GM19468 (cell line): ENCODE results near the gene MARCO.
"Not testable (repeated sequence)": the region's sequence is repeated elsewhere in the genome, so short reads cannot be mapped to it uniquely, and the experiment has no call there.

Experiments used
- ATAC-seq: cut with Tn5 transposase; IDR thresholded peaks from one replicate; pipeline ENCODE4 v1.9.1; 2021; ENCODE audit warnings: mild to moderate bottlenecking, moderate library complexity, moderate number of reproducible peaks; ENCODE audit not compliant: unreplicated experiment; ENCODE audit errors: extremely low read depth

The MARCO gene

DNA sequence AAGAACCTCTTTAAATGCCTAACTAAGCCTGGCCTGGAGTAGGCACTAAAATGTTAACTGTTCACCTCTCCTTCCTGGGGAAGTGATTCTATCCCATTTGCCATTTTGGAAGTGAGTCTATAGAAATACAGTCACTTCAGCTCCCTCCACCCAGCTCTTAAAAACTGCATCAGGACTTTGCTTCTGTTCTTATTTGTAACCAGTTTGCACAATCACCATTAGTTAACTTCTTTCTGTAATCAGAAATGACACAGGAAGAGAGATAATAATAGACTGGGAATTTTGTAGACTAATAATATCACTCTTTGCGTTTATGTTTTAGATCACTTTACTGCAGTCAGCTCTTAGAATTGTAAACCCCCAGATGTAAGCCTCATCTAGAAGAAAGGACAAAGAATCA lies 16.0 kb upstream of the MARCO start:
- no peak for ATAC-seq

DNA sequence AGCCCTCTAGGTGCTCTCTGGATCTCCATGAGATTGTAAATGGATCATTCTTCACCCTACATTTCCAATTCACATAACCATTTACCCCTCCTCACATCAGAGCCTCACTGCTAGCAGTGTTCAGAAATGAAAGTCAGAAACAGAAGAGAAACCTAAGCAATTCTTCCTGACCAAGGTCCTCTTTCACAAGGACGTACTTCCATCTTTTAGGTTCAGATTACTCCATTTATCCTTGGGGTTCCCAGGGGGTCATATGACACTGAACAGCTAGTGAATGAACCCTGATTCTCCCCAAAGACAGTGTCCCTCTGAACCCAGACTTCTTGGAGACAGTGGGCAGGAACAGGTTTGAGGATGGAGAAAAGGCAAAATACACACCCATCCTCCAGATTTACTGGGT lies 12.9 kb upstream of the MARCO start:
- no peak for ATAC-seq

DNA sequence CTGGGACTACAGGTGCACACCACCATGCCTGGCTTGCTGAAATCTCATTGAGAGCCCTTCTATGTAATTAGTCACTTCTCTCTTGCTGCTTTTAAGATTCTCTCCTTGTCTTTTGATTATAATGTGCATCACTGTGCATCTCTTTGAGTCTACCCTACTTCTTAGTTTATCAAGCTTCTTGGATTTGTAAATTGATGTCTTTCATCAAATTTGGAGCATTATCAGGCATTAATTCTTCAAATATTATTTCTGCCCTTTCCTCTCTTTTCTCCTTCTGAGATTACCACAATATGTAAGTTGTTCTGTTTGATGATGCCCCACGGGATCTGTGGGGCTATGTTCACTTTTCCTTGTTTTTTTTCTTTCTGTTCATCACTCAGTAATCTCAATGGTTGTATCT lies 9.0 kb upstream of the MARCO start:
- no peak for ATAC-seq

DNA sequence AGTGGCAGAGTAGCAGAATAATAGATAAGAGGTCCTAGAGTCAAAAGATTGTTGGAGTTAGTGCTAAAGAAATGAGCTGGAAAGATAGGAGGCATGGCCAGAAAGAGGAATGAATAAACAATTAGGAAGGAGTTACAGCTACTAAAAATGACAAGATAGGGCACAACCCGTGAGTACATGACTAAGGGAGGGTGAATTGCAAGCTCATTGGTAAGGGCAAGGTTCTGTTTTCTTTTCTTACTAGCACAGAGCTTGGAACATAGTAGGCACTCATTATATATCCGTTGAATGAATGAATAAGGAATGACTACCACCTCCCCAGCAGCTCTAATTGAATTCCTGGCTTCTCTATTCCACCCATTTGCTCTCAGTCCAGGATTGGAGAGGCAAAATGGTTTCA lies 5.7 kb upstream of the MARCO start:
- ATAC-seq: no peak

DNA sequence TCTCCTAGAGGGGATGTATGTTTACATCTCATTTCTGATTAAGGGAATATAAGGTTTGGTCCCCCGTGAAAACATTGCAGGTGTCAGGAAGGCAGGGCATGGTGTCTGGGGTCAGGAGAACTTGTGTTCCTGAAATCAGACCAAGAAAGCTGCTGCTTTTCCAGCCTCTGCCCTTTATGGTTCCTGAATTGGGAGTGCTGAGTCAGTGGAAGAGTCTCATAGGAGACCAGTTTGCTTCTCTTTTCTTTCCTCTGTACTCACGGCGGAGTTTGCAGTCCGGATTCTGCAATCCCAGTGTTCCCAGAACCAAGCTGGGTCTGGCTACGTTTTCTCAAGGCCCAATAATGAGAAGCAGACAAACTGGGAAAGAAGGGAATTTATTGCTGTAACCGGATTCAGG lies 5.1 kb upstream of the MARCO start:
- no peak for ATAC-seq

DNA sequence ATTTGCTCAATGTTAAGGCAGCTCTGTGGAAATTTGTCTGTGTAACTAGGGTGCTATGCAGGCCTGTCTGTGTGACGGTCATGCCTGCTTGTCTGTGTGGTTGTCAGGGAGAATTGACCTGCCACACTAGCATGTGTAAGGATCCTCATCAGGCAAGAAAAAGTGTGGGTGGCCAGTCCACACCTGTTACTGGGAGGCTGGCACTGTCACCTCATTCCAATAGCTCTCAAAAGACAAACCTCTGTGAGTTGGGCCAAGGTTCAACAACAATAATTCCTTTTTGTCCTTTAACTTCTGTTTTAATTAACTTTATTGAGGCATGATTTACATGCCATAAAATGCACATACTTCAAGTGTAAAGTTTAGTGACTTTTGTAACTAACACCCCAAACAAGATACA lies 4.2 kb upstream of the MARCO start:
- ATAC-seq: no peak

DNA sequence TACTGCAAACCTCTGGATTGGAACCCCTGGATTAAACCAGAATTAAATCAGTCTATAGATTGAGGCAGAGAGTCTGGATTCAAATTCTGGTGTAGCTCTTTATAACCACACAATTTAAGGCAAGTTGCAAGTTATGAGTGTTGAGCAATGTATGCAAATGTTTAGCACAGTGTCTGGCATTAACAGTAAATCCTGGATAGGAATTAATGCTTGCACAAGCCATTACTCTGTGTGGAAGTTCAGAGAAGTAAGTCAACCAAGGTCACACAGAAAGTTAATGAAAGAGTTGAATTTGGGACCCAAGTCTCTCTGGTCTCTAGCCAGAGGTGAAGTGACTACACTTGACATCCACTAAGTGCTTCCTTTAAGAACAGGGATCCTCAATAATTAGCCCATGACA lies 2.0 kb upstream of the MARCO start:
- no peak for ATAC-seq

DNA sequence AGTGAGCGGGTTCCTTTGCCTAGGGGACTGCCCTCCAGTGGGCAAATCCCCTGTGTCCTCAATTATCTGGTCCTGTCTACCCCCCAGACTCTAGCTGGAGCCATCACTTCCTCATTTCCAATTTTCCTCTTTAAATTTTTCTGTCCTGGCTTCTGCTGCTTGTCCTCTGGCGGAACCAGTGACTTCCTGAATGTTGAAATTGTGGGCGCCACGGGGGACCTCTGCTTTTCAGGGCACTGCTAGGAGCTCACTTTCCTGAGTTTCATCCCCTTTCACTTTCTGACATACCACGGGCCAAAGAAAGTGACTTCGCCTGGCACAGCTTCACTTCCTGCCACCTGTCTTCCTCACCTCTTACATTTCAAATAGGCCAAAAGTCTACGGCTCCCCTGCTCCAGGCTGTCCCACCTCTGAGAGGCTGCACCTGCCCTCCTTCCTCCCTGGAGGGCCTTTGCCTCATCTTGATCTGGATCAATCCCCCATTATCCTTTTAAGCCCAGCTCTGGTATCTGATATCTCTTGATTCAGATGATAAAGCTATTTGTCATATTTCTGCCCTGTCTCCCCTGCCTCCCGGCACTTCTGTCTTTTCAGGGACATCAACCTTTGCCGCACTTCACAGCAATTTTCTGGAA lies 1.4 kb upstream of the MARCO start:
- ATAC-seq: no peak

DNA sequence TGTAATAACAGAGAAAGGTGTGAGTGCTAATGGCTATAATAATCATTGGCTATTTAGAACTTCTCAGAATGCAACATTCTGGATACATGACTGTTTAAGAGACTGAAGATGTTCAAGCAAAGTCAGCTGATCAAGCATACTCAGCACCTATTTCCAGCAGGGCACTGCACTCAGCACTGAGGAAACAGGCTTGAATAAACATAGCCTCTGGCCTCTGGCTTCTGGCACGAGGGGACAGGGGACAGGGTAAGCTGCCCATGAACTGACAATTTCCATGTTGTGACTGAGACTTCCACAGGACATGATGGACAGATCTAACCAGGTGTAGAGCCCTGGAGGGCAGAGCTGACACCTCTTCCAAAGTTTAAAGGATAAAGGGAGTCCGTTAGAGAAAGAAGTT lies 1.3 kb downstream of the MARCO start:
- no peak for ATAC-seq

DNA sequence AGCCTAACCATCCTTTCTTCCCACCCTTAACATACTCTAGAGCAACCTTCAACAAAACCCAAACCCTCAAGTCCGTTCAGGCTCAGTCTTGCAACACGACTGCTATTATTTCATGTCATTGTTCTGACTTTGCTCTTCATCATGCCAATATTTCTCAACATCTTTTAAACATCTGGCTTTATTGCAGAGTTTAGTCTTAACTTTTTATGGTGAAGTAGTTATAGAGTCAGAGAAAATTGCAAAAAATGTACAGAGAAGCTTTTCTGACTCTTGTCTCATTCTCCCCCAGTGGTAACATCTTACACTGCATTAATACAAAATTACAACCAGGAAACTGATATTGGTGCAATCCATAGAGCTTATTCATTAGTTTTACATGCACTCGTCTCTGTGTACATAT lies 3.9 kb downstream of the MARCO start:
- ATAC-seq: no peak

DNA sequence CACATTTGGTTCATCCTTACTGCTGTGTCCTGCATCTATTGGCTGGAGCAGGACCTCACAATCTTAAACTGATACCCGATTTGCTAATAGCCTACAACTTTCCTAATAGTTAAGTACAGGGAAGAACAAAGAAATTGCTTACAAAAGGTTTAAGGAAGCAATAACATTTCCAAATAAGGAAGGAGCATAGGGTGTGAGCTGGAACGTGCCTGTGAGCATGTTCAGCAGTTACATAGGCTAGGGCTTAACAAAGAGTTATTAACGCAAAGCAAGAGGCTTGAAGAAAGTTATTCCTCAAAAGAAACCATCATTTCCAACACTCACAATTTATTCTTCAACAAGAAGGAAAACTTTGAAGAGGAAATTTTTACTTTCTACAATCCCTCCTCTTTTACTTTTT lies 6.3 kb downstream of the MARCO start:
- ATAC-seq: not testable (repeated sequence)

DNA sequence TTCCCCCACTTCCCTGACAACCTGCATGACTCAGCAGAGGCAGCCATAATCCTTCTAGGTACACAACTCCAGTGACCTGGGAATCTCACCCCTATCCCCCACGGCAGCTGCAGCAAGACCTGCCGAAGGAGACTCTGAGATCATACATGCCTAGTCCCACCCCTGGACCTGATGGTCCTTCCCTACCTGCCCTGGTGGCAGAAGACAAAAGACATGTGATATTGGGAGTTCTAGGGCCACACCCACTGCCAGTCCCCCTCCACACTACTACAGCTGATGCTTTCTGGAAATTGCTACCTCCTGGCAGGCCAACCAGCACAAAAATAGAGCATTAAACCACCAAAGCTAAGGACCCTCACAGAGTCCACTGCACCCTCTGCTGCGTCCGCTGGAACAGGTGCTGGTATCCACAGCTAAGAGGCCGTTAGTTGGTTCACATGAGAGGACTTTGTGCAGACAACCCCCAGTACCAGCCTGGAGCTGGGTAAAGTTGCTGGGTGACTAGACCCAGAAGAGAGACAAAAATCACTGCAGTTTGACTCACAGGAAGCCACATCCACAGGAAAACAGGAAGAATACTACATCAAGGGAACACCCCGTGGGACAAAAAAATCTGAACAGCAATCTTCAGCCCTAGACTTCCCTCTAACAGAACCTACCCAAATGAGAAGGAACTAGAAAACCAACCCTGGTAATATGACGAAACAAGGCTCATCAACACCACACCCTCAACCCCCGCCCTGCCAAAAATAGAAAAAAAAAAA lies 12.5 kb downstream of the MARCO start:
- ATAC-seq: no peak

DNA sequence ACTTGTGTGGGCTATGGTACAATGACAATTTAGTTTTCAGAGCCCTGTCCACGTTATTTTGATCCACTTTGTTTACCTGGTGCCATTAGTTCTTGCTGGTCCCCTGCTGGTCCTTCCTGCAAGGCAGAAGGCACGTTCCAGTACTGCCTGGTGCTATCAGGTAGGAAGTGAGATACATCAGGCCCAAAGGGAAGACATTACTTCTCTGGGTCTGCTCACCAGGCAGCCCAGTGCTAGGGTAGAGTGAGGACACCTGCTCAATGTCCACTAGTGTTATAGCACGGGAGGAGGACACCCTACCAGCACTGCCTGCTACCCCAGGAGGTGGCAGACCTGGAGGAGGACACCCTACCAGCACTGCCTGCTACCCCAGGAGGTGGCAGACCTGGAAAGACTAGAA lies 23.7 kb downstream of the MARCO start:
- ATAC-seq: no peak

DNA sequence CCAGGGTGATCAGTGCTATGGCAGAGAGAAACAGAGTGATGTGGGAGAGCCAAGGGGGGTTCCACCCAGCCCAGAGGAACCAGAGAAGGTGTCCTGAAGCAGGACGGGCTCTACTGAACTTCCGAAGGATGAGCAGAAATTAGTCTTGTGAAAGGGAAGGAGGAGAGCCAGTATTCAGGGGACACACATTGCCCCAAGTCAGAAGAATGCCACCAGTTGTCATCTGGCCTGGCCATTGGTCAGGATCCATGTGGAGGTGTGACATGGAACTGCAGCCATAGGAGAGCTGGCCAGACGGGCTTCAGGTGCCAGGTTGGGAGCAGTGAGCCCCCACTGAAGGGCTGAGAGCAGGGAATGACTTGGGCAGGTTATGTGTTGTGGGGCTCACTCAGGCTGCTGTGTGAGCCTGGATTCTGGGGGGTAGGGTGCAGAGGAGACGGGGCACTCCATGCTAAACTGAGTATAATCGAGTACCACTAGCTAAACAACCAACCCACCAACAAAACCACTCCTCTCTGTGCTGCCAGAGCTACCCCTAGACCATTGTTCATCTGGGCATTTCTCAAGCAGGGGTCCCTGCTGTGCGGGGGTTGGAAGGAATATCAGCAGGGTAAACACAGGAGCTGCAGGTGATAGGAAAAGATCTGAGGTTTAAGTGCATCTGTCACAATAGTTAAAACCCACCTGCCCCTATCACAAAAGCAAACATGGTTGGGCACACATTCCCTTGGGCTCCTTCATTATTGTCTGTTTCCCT lies 25.3 kb downstream of the MARCO start:
- no peak for ATAC-seq

DNA sequence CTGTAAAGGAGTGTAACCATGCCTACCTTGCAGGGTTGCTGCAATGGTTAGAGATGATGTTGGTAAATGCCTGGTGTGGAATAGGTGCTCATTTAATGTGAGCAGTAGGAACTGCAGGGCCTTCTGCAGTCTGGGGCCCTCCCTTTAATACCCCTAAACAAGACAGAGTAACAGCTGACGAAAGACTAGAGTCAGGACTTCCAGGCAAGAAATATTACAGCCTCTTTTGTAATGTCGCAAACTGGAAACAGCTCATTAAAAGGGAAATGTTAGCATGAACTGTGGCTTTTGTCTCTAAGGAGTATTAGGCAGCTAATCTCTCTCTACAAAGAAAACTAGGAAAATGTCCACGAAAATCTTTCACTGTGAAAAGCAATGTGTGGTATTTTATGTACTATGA lies 26.0 kb downstream of the MARCO start:
- no peak for ATAC-seq

DNA sequence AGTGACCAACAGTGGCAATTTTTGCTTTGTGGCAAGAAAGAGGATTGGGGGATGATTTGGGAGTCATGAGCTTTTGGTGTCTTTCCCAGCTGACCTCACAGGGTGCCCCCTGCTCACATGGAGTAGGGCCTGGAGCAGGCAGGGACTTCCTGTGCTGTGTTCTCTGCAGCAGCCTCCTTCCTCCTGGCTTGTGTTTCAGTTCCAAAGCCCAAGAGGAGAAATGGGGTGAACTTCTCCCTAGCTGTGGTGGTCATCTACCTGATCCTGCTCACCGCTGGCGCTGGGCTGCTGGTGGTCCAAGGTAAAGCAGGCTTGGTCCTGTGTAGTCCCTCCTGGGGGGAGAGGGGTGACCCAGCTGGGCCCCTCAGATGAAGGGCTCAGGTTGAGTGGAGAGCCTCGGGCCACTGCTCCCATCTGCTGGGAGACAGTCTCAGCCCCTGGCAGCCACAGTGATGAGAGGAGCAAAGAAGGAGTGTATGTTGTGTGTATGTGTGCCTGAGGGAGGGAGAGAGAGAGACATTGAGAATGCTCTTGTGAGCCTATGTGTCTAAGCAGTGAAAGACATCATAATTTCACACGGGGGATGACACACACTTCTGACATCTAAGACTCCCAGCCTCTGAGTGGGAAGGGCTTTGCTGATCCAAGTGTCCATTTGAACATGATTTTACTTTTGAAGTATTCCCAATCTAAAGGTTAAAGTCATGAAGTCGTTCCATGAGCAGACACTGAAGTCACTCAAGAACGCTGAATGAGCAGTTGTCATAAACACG lies 27.2 kb downstream of the MARCO start:
- ATAC-seq: no peak

DNA sequence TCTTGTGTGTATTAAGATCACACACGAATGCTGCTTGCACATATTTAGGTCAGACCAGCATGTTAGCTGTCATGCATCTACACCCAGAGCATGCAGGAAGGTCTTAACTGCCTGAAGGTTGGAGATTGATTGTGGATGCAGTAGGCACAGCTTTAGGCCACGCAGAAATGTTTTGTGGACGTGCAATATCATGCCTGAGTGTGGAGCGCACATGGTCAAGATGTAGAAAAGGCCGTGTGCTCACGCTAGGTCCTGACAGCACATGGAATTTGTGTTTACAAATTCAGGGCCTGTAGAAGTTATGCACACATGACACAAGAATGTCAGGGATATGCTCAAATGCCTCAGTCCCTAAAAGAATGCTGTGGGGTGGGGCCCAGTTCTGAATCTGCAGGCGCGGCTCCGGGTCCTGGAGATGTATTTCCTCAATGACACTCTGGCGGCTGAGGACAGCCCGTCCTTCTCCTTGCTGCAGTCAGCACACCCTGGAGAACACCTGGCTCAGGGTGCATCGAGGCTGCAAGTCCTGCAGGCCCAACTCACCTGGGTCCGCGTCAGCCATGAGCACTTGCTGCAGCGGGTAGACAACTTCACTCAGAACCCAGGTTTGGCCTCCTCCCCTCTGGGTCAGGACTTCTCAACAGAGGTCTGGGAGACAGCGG lies 27.9 kb downstream of the MARCO start:
- ATAC-seq: no peak

DNA sequence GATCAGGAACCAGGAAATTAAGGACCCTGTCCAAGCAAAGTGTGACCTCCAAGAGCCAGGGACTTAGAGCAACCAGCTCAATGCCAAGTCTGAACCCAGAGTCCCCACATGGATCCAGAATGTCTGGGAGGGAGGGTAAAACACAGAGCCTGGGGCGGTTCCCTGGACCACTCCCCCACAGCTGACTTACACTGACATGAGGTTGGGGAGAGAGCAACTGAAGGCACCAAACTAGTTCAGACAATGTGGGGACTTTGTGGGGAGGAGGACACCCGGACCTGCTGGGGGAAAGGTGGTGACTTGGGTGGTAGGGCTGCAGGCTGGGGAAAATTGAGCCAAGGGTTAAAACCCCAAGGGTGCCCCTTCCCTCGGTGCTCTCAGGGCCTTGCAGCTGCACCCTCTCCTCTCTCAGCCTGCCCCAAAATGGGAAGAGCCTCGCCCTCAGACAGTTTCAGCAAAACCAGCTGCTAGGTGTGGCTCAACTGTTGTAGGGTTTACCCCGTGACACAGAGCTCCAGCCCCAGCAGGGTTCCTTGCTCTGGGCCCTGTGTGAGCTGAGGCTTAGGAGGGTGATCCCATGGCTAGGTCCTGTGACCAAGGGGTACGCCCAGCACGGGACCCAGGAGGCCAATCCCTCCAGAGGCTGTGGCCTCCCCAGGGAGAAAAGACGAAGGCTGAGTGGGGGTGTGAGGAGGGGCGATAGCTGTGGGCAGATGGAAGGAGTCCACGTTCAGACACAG lies 28.6 kb downstream of the MARCO start:
- no peak for ATAC-seq

DNA sequence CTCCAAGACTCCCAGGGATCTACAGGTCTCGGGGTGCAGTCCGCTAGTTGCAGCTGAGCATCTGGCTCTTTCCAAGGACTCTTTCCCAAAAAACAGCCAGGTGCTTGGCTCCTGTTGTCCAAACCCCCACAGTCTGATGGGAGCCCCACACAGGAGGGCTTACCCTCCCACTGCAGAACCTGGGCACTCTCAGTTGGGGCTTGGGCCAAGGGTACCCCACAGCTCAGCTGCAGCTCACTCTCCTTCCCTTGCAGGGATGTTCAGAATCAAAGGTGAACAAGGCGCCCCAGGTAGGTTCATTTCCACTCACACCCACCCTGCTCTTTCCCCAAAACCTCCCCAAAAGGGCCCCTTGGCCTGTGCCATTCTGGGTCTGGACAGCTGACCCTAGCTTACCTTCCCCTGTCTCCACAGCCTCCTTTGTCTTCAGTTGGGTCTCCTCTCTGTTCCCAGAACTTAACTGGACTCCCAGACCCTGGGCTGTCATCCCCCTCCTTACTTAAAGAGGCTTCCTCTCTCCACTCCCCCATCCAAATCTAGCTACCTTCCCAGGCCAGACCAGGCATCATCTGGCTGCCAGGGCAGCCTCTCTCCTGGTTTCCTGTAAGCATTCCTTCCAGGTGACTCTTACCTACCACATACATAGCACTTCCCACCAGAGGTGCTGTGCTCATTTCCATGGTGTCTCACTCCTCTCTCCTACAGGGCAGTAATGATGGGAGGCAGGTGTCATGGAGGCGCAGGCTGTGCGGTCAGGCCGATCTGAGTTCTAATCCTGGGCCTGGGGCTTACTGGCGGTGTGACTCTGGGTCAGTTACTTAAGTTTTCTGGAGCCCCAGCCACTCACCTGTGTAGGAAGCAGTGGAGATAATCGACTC lies 29.5 kb downstream of the MARCO start:
- no peak for ATAC-seq
